Urinary bladder (tissue), 4 donors: Measurements from ENCODE around the gene PRAC2. TPM values are rescaled to one million over a fixed set of nuclear protein-coding genes. Genes with fewer than 3 reads are reported as not detected.

Source experiments
- DNase-seq: peaks from one replicate; pipeline ENCODE4 v3.0.0-alpha.2; 2015; ENCODE audit errors: extremely low spot score
- H3K27ac ChIP-seq: one replicate; pipeline ENCODE4 v1.5.1; 2013; ENCODE audit warnings: low read depth, mild to moderate bottlenecking, moderate library complexity
- H3K36me3 ChIP-seq: one replicate; pipeline ENCODE4 v1.6.1; 2013; ENCODE audit warnings: mild to moderate bottlenecking, moderate library complexity; ENCODE audit not compliant: insufficient read depth
- H3K4me1 ChIP-seq: one replicate; pipeline ENCODE4 v1.6.1; 2013; ENCODE audit warnings: mild to moderate bottlenecking, moderate library complexity; ENCODE audit not compliant: insufficient read depth
- H3K4me3 ChIP-seq: one replicate; pipeline ENCODE4 v1.5.1; 2013; ENCODE audit warnings: low read depth, low read length
- WGBS: extraction: QIAGEN DNeasy Blood & Tissue Kit; methylation state at CpG from one replicate; pipeline ENCODE4 v1.1.7; 2013; 5-methylcytosine and 5-hydroxymethylcytosine counted together
- polyA plus RNA-seq: library from polyadenylated mRNA; stranded (reverse); fragments of 200-250 nt; gene quantifications from one replicate; pipeline ENCODE4 v1.2.3, GENCODE V29; 2013
- total RNA-seq: library from RNA; depleted of rRNA; stranded (reverse); fragments of >200 nt; gene quantifications from one replicate; pipeline ENCODE4 v1.2.3, GENCODE V29; 2014
- donor health status: healthy with polysubstance abuse.
- donor health status: healthy.

PRAC2 gene
- 2.1 TPM for total RNA-seq
- polyA plus RNA-seq = 1.7 TPM

GRCh38 chr17:48722915-48723422 lies at the start of gene PRAC2:
Gene PRAC2, plus strand, starts transcription at chr17:48723185. Its CDS starts 1,226 bp downstream, at chr17:48724411.
- H3K27ac ChIP-seq = no peak within 1 kb of the TSS
- H3K4me1 ChIP-seq = no peaks in the 10 kb centered on the region
- peak within 1 kb of the TSS; percentile 19 for H3K4me3 ChIP-seq
- DNase-seq = no peak
- WGBS = 3% methylated on average over 21 of the region's 21 CpGs
- no peaks in the 10 kb centered on the region for H3K36me3 ChIP-seq

DNA sequence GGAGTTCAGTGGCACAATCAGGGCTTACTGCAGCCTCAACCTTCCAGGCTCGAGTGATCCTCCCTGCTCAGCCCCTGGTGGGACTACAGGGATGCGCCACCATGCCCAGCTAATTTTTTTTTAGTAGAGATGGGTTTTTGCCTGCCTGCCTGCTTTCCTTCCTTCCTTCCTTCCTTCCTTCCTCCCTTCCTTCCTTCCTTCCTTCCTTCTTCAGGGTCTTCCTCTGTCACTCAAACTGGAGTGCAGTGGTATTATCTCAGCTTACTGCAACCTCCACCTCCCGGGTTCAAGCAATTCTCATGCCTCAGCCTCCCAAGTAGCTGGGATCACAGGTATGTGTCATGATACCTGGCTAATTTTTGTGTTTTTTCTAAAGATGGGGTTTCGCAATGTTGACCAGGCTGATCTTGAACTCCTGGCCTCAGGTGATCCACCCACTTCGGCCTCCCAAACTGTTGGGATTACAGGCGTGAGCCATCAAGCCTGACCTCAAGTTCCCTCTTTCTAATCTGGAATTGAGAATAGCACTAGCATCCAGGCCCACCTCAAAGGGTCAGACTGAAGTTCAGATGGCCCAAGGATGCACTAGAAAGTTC lies 45.9 kb upstream of the PRAC2 start:
- 73% methylated on average over 6 of the region's 6 CpGs for WGBS
- H3K4me3 ChIP-seq = no peak overlapping the region
- no peak for DNase-seq
- H3K27ac ChIP-seq = no peak overlapping the region
- H3K36me3 ChIP-seq = no peaks in the 10 kb centered on the region
- no peaks in the 10 kb centered on the region for H3K4me1 ChIP-seq

GRCh38 chr17:48678141-48678971 lies 44.6 kb upstream of the PRAC2 start:
- Histone ChIP-seq H3K4me3 (no peak overlapping the region), H3K4me1 (no peaks in the 10 kb centered on the region), H3K36me3 (no peaks in the 10 kb centered on the region), H3K27ac (no peak overlapping the region)
- 7% methylated on average over 41 of the region's 41 CpGs for WGBS
- peak; percentile 23 for DNase-seq

- Histone ChIP-seq H3K4me3 (no peak overlapping the region), H3K27ac (no peak overlapping the region), H3K36me3 (no peaks in the 10 kb centered on the region), H3K4me1 (no peaks in the 10 kb centered on the region)
- no peak for DNase-seq
- WGBS = 76% methylated on average over 5 of the region's 5 CpGs
These were observed 43.4 kb upstream of the PRAC2 start for GRCh38 chr17:48679385-48680096.

DNA sequence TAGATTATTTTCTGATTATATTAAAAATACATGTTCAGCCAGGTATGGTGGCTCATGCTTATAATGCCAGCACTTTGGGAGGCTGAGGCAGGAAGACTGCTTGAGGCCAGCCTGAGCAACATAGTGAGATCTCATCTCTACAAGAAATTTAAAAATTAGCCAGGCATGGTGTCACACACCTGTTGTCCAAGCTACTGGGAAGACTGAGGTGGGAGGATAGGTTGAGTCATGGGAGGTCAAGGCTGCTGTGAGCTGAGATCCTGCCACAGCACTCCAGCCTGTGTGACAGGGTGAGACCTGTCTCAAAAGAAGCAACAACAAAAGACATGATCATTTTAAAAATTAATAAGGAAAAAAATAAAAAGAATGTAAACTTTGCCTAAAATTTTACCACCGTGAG lies 41.4 kb upstream of the PRAC2 start:
- H3K4me1 ChIP-seq = no peaks in the 10 kb centered on the region
- no peak for DNase-seq
- H3K4me3 ChIP-seq = no peak overlapping the region
- no peak overlapping the region for H3K27ac ChIP-seq
- H3K36me3 ChIP-seq = no peaks in the 10 kb centered on the region
- 93% methylated on average over 1 of the region's 1 CpG for WGBS

GRCh38 chr17:48690655-48691054 lies 32.3 kb upstream of the PRAC2 start:
- Histone ChIP-seq H3K36me3 (no peaks in the 10 kb centered on the region), H3K4me1 (no peaks in the 10 kb centered on the region), H3K27ac (no peak overlapping the region), H3K4me3 (no peak overlapping the region)
- WGBS = 84% methylated on average over 5 of the region's 5 CpGs
- DNase-seq = no peak

- H3K27ac ChIP-seq = no peak overlapping the region
- no peak overlapping the region for H3K4me3 ChIP-seq
- no peaks in the 10 kb centered on the region for H3K36me3 ChIP-seq
- H3K4me1 ChIP-seq = no peaks in the 10 kb centered on the region
- 77% methylated on average over 1 of the region's 1 CpG for WGBS
- DNase-seq = no peak
These were observed 30.9 kb upstream of the PRAC2 start for GRCh38 chr17:48692049-48692448.

GRCh38 chr17:48693178-48693577 lies 29.8 kb upstream of the PRAC2 start:
- H3K27ac ChIP-seq = no peak overlapping the region
- no peak for DNase-seq
- H3K36me3 ChIP-seq = no peaks in the 10 kb centered on the region
- no peak overlapping the region for H3K4me3 ChIP-seq
- H3K4me1 ChIP-seq = no peaks in the 10 kb centered on the region
- WGBS = 44% methylated on average over 1 of the region's 1 CpG

DNA sequence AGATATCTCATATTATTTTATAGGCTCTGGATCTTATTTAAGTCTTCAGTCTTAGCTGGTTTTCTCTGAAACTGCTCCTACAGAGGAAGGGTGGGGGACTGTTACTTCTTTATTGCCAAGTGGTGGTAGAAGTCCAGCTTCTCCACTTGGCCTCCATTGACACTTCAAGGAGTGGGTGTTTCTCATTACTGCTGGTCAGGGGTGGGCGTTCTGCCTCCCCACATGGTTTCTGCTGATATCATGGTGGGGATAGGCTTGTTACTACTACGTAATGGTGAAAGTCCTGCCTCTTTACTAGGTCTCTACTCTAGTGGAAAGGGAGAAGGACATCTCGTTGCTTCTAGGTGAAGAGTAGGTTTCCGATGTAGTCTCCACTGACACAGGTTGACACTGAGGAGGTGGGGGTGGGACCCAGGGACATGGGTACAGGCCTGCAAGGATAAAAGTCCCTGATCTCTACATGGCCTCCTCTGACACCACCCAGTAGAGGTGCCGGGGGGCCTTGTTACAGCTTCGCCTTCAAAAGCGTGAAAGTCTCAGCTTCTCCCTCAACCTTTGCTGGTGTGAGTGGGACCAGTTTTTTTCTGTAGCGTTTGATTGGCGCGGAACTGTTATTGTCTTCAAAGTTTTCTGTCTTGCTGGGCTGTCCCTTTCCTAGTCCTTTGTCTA lies 21.0 kb upstream of the PRAC2 start:
- no peak for DNase-seq
- no peak overlapping the region for H3K27ac ChIP-seq
- WGBS = 93% methylated on average over 10 of the region's 10 CpGs
- no peaks in the 10 kb centered on the region for H3K36me3 ChIP-seq
- H3K4me3 ChIP-seq = no peak overlapping the region
- H3K4me1 ChIP-seq = no peaks in the 10 kb centered on the region

GRCh38 chr17:48704361-48705248 lies 18.4 kb upstream of the PRAC2 start:
- H3K27ac ChIP-seq = no peak overlapping the region
- DNase-seq = no peak
- H3K4me3 ChIP-seq = no peak overlapping the region
- no peaks in the 10 kb centered on the region for H3K36me3 ChIP-seq
- no peaks in the 10 kb centered on the region for H3K4me1 ChIP-seq
- 59% methylated on average over 11 of the region's 11 CpGs for WGBS

DNA sequence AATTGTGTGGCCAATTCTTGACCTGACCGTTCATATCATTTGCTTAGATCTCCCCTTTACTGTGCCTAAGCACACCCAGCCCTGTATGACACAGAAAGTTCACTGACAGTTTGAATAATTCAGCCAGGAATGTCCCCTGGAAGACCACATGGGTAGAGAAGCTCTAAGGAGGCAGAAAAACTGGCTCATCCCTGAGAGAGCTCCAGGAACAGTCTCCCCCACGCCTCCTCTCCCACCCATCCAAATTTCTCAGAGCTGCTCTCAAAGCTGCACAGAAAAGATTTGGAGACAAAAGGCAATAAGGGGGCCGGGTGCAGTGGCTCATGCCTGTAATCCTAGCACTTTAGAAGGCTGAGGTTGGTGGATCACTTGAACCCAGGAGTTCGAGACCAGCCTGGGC lies 11.9 kb upstream of the PRAC2 start:
- Histone ChIP-seq H3K36me3 (no peaks in the 10 kb centered on the region), H3K4me1 (no peaks in the 10 kb centered on the region), H3K4me3 (no peak overlapping the region), H3K27ac (no peak overlapping the region)
- DNase-seq = no peak
- WGBS = 64% methylated on average over 4 of the region's 4 CpGs

GRCh38 chr17:48715496-48716399 lies 7.2 kb upstream of the PRAC2 start:
- H3K4me1 ChIP-seq = no peaks in the 10 kb centered on the region
- H3K27ac ChIP-seq = no peak overlapping the region
- no peak for DNase-seq
- no peak overlapping the region for H3K4me3 ChIP-seq
- no peaks in the 10 kb centered on the region for H3K36me3 ChIP-seq
- 27% methylated on average over 5 of the region's 5 CpGs for WGBS
